HG02763 (cell line): Measurements from ENCODE around the gene EEF1E1.

Experiments
- ATAC-seq: cut with Tn5 transposase; IDR thresholded peaks from one replicate; pipeline ENCODE4 v1.9.1; 2021; ENCODE audit warnings: mild to moderate bottlenecking, moderate library complexity; ENCODE audit not compliant: unreplicated experiment

The EEF1E1 gene

GRCh38 chr6:8088886-8089285 is 13.5 kb downstream of the EEF1E1 start:
- ATAC-seq, result no peak

GRCh38 chr6:8087870-8088754 is 14.2 kb downstream of the EEF1E1 start:
- no peak for ATAC-seq

- no peak for ATAC-seq
These were observed 15.5 kb downstream of the EEF1E1 start for GRCh38 chr6:8086755-8087306.

GRCh38 chr6:8085053-8085511 is 17.3 kb downstream of the EEF1E1 start:
- no peak for ATAC-seq

- no peak for ATAC-seq
These were observed 17.8 kb downstream of the EEF1E1 start for GRCh38 chr6:8084586-8084985.

- no peak for ATAC-seq
These were observed 19.1 kb downstream of the EEF1E1 start for GRCh38 chr6:8082954-8083858.

GRCh38 chr6:8082572-8082953 is 19.8 kb downstream of the EEF1E1 start:
- ATAC-seq, result no peak

- no peak for ATAC-seq
These were observed 21.8 kb downstream of the EEF1E1 start for GRCh38 chr6:8080362-8081151.

- ATAC-seq, result no peak
These were observed 23.2 kb downstream of the EEF1E1 start for GRCh38 chr6:8079126-8079525.

- ATAC-seq, result no peak
These were observed 24.4 kb downstream of the EEF1E1 start for GRCh38 chr6:8077991-8078390.

GRCh38 chr6:8075704-8076103 is 26.6 kb downstream of the EEF1E1 start:
- ATAC-seq, result no peak

- no peak for ATAC-seq
These were observed 27.2 kb downstream of the EEF1E1 start for GRCh38 chr6:8075185-8075584.

GRCh38 chr6:8074213-8074612 is 28.1 kb downstream of the EEF1E1 start:
- ATAC-seq, result no peak

GRCh38 chr6:8073758-8074157 is 28.6 kb downstream of the EEF1E1 start:
- ATAC-seq, result no peak

- ATAC-seq, result no peak
These were observed 31.6 kb downstream of the EEF1E1 start for GRCh38 chr6:8070718-8071117.

GRCh38 chr6:8069631-8070284 is 32.6 kb downstream of the EEF1E1 start:
- no peak for ATAC-seq

- ATAC-seq, result no peak
These were observed 33.2 kb downstream of the EEF1E1 start for GRCh38 chr6:8069151-8069550.

GRCh38 chr6:8066108-8066507 is 36.2 kb downstream of the EEF1E1 start:
- no peak for ATAC-seq

GRCh38 chr6:8065519-8065911 is 36.8 kb downstream of the EEF1E1 start:
- peak; percentile 38 for ATAC-seq
